ACC112 (cell line): ENCODE results near the gene SCGB1A1.
"Not testable (repeated sequence)": the region's sequence is repeated elsewhere in the genome, so short reads cannot be mapped to it uniquely, and the experiment has no call there.

ENCODE experiments used
- H2AFZ ChIP-seq: fragments of 200-600 bp; sonication (generic); one replicate; pipeline ENCODE4 v1.6.0; 2017; ENCODE audit warnings: antibody characterized with exemption, low read length; ENCODE audit not compliant: unreplicated experiment
- H3K27ac ChIP-seq: fragments of 200-600 bp; sonication (generic); 2 replicates; pipeline ENCODE4 v1.5.1; 2014; ENCODE audit warnings: low read depth, mild to moderate bottlenecking, antibody characterized with exemption, low read length, moderate library complexity
- H3K27me3 ChIP-seq: fragments of 200-600 bp; sonication (generic); 2 replicates; pipeline ENCODE4 v1.6.1; 2014; ENCODE audit warnings: mild to moderate bottlenecking, antibody characterized with exemption, low read length, moderate library complexity, mixed read lengths; ENCODE audit not compliant: insufficient read depth
- H3K36me3 ChIP-seq: fragments of 200-600 bp; sonication (generic); 2 replicates; pipeline ENCODE4 v1.6.1; 2016; ENCODE audit warnings: mild to moderate bottlenecking, antibody characterized with exemption, low read length, moderate library complexity, mixed read lengths; ENCODE audit not compliant: insufficient read depth
- H3K4me1 ChIP-seq: fragments of 200-600 bp; sonication (generic); one replicate; pipeline ENCODE4 v1.6.1; 2016; ENCODE audit warnings: low read length, mixed read lengths; ENCODE audit not compliant: insufficient read depth, unreplicated experiment, control insufficient read depth
- H3K4me3 ChIP-seq: fragments of 200-600 bp; sonication (generic); 2 replicates; pipeline ENCODE4 v1.5.1; 2014; ENCODE audit warnings: mild to moderate bottlenecking, low read depth, low read length
- H3K79me2 ChIP-seq: fragments of 200-600 bp; sonication (generic); one replicate; pipeline ENCODE4 v1.6.0; 2016; ENCODE audit warnings: low read length; ENCODE audit not compliant: control insufficient read depth, unreplicated experiment, insufficient read depth

Gene SCGB1A1

GRCh38 chr11:62438641-62439040, 19.8 kb downstream of the SCGB1A1 start:
- H3K79me2 ChIP-seq: no peaks in the 10 kb centered on the region
- peaks cover 16% of the 10 kb centered on the region for H3K4me1 ChIP-seq
- no peaks in the 10 kb centered on the region for H3K36me3 ChIP-seq
- no peaks in the 10 kb centered on the region for H3K27me3 ChIP-seq
- H3K4me3 ChIP-seq: no peak overlapping the region
- no peak overlapping the region for H3K27ac ChIP-seq
- no peak overlapping the region for H2AFZ ChIP-seq

- H3K36me3 ChIP-seq: no peaks in the 10 kb centered on the region
- peak overlapping the region; percentile 83 for H2AFZ ChIP-seq
- peaks cover 26% of the 10 kb centered on the region for H3K4me1 ChIP-seq
- H3K4me3 ChIP-seq: peak overlapping the region; percentile 44
- H3K79me2 ChIP-seq: no peaks in the 10 kb centered on the region
- H3K27me3 ChIP-seq: no peaks in the 10 kb centered on the region
- peak overlapping the region; percentile 54 for H3K27ac ChIP-seq
Observed at GRCh38 chr11:62439785-62440602, 21.2 kb downstream of the SCGB1A1 start.

DNA sequence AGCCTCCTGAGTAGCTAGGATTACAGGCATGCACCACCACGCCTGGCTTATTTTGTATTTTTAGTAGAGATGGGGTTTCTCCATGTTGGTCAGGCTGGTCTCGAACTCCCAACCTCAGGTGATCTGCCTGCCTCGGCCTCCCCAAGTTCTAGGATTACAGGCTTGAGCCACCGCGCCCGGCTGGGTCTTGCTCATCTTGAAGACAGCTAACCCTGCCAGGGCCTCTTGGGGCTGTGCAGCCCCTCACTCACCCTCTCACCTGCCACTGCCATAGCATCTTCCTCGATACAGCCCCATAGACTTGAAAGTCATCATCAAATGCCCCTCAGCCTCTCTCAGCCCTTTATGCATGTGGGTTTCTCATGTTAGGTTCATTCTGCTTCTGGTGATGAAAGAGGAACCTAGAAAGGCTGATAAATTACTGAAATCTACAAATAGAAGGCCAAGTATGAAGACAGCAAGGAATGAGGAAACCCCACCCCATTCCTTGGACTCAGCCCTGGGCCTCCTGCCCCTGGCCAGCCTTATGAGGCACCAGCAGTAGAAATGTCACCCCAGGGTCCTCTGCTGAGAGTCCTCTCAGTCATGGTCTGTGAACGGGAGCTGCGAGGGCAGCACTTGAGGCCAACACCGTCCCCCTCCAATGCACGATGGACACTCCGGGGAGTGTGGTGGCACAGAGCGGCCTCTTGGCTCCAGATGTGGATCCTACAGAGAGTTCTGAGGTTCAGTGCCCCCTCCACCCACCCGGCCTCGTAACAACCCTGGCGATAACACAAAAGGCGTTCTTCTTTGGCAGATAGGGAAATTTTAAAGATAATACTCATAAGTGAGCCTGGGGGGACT, 24.8 kb downstream of the SCGB1A1 start:
- peak overlapping the region; percentile 79 for H2AFZ ChIP-seq
- peak overlapping the region; percentile 89 for H3K4me3 ChIP-seq
- no peaks in the 10 kb centered on the region for H3K27me3 ChIP-seq
- H3K36me3 ChIP-seq: no peaks in the 10 kb centered on the region
- H3K4me1 ChIP-seq: peaks cover 32% of the 10 kb centered on the region
- H3K27ac ChIP-seq: peak overlapping the region; percentile 87
- H3K79me2 ChIP-seq: no peaks in the 10 kb centered on the region

DNA sequence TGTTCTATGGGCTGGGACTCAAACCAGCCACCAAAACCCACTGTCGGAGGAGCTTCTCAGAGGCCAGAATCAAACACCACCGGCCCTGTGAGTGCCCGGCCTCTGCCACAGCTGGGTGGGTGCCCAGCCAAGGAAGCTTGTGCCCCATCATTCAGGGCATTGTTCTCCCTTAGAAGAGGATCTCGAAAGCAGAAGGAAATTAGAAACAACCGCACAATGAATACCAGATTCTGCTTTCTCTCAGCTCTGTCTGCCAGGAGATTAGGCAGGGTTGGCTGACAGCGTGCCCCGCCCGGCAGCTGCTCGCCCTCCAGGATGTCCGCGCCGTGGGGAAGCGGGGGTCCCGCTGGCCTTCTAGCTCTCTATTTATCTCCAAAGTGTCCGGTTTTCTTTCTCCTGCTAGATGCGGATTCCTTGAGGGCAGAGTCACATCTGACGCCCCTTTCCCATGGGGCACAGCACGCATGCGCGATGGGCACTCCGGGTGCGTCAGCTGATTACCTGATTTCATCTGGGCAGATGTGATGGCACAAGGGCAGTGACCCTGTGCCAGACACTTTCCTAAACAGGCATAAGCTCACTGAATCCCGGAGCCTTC, 25.5 kb downstream of the SCGB1A1 start:
- peak overlapping the region; percentile 87 for H3K27ac ChIP-seq
- no peaks in the 10 kb centered on the region for H3K27me3 ChIP-seq
- no peaks in the 10 kb centered on the region for H3K36me3 ChIP-seq
- peak overlapping the region; percentile 79 for H2AFZ ChIP-seq
- H3K4me1 ChIP-seq: peaks cover 34% of the 10 kb centered on the region
- H3K4me3 ChIP-seq: peak overlapping the region; percentile 89
- no peaks in the 10 kb centered on the region for H3K79me2 ChIP-seq

- no peaks in the 10 kb centered on the region for H3K79me2 ChIP-seq
- H2AFZ ChIP-seq: peak overlapping the region; percentile 79
- no peaks in the 10 kb centered on the region for H3K36me3 ChIP-seq
- H3K27ac ChIP-seq: peak overlapping the region; percentile 87
- no peaks in the 10 kb centered on the region for H3K27me3 ChIP-seq
- peak overlapping the region; percentile 89 for H3K4me3 ChIP-seq
- H3K4me1 ChIP-seq: peaks cover 36% of the 10 kb centered on the region
Observed at GRCh38 chr11:62444835-62445234, 26.0 kb downstream of the SCGB1A1 start.

GRCh38 chr11:62445314-62445740, 26.5 kb downstream of the SCGB1A1 start:
- no peaks in the 10 kb centered on the region for H3K79me2 ChIP-seq
- H3K36me3 ChIP-seq: no peaks in the 10 kb centered on the region
- H3K27ac ChIP-seq: peak overlapping the region; percentile 87
- peak overlapping the region; percentile 79 for H2AFZ ChIP-seq
- no peaks in the 10 kb centered on the region for H3K27me3 ChIP-seq
- H3K4me1 ChIP-seq: peaks cover 32% of the 10 kb centered on the region
- H3K4me3 ChIP-seq: peak overlapping the region; percentile 89

DNA sequence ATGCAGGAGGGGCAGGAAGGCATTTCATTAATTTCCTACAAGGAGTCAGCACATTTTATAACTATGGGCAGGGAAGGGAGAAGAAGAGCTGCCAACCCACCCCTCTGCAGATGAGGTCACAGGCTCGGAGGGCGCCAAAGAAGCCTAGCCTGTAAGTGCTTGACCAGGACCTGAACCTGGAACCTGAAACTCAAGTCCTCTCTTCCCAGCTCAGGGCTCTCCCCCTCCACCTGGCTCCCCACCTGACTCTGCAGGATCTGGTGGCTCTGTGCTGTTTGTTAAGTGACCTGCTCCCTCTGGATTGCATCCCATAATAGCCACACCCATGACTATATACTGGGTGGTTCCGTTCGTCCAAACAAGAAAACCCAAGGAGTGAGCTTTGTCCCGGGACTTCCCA, 27.3 kb downstream of the SCGB1A1 start:
- Histone ChIP-seq H3K27ac (no peak overlapping the region), H3K36me3 (no peaks in the 10 kb centered on the region), H2AFZ (no peak overlapping the region), H3K4me1 (peaks cover 26% of the 10 kb centered on the region), H3K27me3 (no peaks in the 10 kb centered on the region), H3K4me3 (no peak overlapping the region), H3K79me2 (no peaks in the 10 kb centered on the region)

GRCh38 chr11:62449451-62449851, 30.6 kb downstream of the SCGB1A1 start:
- Histone ChIP-seq H3K79me2 (no peaks in the 10 kb centered on the region), H3K27me3 (no peaks in the 10 kb centered on the region), H3K36me3 (no peaks in the 10 kb centered on the region), H2AFZ (no peak overlapping the region), H3K27ac (no peak overlapping the region), H3K4me1 (peaks cover 18% of the 10 kb centered on the region), H3K4me3 (no peak overlapping the region)

GRCh38 chr11:62449912-62450311, 31.1 kb downstream of the SCGB1A1 start:
- H3K27me3 ChIP-seq, H3K4me3 ChIP-seq, H3K79me2 ChIP-seq, H3K36me3 ChIP-seq, H3K27ac ChIP-seq, H2AFZ ChIP-seq: not testable (repeated sequence)
- peaks cover 14% of the 10 kb centered on the region for H3K4me1 ChIP-seq

DNA sequence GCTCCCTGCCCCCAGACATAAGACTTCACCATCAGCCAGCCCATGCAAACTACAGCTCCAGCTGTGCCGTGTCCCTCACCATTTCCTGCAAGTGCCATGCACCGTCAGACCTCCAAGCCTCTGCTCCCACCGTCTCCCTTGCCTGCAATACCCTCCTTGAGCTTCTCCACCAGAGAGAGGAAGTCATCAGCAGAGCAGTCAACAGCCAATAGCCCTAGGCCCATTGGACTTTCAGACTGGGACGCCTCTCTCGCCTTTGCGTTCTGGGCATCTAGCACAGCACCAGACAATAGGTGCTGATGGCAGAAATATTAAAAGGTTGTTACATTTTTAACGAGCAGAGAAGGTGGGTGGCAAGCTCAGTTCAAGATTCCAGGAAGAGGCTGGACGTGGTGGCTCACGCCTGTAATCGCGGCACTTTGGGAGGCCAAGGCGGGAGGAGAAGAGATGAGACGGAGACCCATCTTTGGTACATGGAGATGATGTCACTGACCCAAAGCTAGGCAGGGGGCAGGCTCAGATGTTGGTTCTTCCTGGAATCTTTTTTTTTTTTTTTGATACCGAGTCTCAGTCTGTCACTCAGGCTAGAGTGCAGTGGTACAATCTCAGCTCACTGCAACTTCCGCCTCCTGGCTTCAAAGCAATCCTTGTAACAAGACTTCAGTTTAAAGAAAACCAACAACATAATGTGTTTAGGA, 31.9 kb downstream of the SCGB1A1 start:
- peaks cover 7% of the 10 kb centered on the region for H3K4me1 ChIP-seq
- H3K36me3 ChIP-seq: no peaks in the 10 kb centered on the region
- no peak overlapping the region for H2AFZ ChIP-seq
- H3K27me3 ChIP-seq: no peaks in the 10 kb centered on the region
- H3K4me3 ChIP-seq: no peak overlapping the region
- H3K79me2 ChIP-seq: no peaks in the 10 kb centered on the region
- no peak overlapping the region for H3K27ac ChIP-seq
